ENCODE measurements around the gene SMARCAD1.

The SMARCAD1 gene

DNA sequence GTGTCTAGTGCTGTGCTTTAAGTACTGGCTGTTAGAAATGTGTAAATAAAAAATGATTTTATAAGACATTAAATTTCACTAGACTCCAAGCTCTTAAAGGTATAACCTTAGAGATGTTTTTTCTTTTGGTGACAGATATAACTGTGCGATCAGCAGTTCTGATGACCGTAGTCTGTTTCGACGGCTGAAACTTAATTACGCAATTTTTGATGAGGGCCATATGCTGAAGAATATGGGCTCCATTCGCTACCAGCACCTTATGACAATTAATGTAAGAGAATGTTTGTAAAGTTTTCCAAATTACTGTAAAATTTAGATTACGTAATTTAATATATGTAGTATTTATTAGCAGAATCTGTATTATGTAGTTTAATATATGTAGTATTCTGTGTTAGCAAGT is 68.5 kb downstream of the SMARCAD1 start:
- TF ChIP-seq TAF1 (IDR thresholded peaks at IDR 0.05; ENCODE audit: borderline replicate concordance, insufficient read depth, low read length) (no peak), POLR2AphosphoS5 (IDR thresholded peaks at IDR 0.05; ENCODE audit: low read depth, low read length) (no peak), SIN3A (IDR thresholded peaks at IDR 0.05; ENCODE audit: borderline replicate concordance, insufficient read depth, low read length) (no peak), FOXP2 (optimal IDR thresholded peaks at IDR 0.05; ENCODE audit: borderline replicate concordance, extremely low read depth, extremely low read length, insufficient read depth) (no peak)
- TF ChIP-seq, protein P1, sequence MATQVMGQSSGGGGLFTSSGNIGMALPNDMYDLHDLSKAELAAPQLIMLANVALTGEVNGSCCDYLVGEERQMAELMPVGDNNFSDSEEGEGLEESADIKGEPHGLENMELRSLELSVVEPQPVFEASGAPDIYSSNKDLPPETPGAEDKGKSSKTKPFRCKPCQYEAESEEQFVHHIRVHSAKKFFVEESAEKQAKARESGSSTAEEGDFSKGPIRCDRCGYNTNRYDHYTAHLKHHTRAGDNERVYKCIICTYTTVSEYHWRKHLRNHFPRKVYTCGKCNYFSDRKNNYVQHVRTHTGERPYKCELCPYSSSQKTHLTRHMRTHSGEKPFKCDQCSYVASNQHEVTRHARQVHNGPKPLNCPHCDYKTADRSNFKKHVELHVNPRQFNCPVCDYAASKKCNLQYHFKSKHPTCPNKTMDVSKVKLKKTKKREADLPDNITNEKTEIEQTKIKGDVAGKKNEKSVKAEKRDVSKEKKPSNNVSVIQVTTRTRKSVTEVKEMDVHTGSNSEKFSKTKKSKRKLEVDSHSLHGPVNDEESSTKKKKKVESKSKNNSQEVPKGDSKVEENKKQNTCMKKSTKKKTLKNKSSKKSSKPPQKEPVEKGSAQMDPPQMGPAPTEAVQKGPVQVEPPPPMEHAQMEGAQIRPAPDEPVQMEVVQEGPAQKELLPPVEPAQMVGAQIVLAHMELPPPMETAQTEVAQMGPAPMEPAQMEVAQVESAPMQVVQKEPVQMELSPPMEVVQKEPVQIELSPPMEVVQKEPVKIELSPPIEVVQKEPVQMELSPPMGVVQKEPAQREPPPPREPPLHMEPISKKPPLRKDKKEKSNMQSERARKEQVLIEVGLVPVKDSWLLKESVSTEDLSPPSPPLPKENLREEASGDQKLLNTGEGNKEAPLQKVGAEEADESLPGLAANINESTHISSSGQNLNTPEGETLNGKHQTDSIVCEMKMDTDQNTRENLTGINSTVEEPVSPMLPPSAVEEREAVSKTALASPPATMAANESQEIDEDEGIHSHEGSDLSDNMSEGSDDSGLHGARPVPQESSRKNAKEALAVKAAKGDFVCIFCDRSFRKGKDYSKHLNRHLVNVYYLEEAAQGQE (IDR thresholded peaks at IDR 0.05; ENCODE audit: insufficient read depth in 1 of 2, low read depth in 2 of 2, low read length in 2 of 2) = no peak

DNA sequence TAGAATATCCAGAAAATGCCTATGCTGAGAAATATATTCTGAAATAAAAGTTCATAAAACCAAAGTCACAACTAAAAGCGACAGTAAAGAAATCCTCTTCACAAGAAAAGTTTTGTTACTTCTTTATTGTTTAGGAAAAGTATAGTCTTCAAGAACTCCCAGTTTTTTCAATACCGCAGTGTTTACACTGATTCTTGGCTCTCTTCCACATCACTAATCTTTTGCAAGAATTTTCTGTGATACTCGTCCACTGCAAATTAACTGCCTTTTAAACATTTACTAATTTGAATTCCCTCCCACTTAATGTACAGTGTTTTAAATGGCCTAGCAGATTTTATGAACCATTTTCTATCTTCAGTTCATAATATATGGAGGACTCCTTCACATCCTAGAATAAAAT is 69.9 kb downstream of the SMARCAD1 start:
- no peak for TF ChIP-seq FOXP2 (optimal IDR thresholded peaks at IDR 0.05; ENCODE audit: borderline replicate concordance, extremely low read depth, extremely low read length, insufficient read depth)
- no peak for TF ChIP-seq SIN3A (IDR thresholded peaks at IDR 0.05; ENCODE audit: borderline replicate concordance, insufficient read depth, low read length)
- no peak for TF ChIP-seq POLR2AphosphoS5 (IDR thresholded peaks at IDR 0.05; ENCODE audit: low read depth, low read length)
- TF ChIP-seq TAF1 (IDR thresholded peaks at IDR 0.05; ENCODE audit: borderline replicate concordance, insufficient read depth, low read length) = no peak

DNA sequence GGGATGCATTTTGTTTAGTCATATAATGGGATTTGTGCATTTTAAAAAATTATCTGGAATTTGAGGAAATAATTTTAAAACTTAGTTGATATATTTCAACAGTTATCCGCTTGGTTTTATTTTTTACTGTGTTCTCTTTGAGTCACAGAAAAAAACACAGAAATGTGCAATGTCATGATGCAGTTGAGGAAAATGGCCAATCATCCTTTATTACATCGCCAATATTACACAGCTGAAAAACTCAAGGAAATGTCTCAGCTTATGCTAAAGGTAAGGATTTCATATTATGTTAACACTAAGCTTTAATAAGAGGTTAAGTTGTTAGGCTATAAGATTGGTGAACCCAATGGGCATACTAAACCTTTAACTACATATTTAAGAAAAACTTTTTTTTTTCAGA is 71.1 kb downstream of the SMARCAD1 start:
- TF ChIP-seq, protein P1 (IDR thresholded peaks at IDR 0.05; ENCODE audit: insufficient read depth in 1 of 2, low read depth in 2 of 2, low read length in 2 of 2) = no peak
- TF ChIP-seq TAF1 (IDR thresholded peaks at IDR 0.05; ENCODE audit: borderline replicate concordance, insufficient read depth, low read length) = no peak
- no peak for TF ChIP-seq FOXP2 (optimal IDR thresholded peaks at IDR 0.05; ENCODE audit: borderline replicate concordance, extremely low read depth, extremely low read length, insufficient read depth)
- TF ChIP-seq POLR2AphosphoS5 (IDR thresholded peaks at IDR 0.05; ENCODE audit: low read depth, low read length) = no peak
- no peak for TF ChIP-seq SIN3A (IDR thresholded peaks at IDR 0.05; ENCODE audit: borderline replicate concordance, insufficient read depth, low read length)

DNA sequence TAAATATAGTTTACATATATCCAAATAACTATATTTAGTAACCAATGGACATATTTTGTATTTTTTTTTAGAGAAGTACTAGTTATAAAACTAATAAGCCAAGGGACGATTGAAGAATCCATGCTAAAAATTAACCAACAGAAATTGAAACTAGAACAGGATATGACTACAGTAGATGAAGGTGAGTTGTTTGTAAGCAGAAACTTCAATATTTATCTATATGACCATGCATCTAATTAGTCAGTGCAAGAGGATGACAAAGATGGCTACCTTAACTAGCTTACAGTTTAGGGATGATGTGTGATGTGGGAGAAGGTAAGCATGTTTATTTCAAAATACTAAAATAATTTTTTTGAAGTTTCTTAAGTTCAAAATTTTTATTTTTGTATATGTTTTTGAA is 77.2 kb downstream of the SMARCAD1 start:
- TF ChIP-seq SIN3A (IDR thresholded peaks at IDR 0.05; ENCODE audit: borderline replicate concordance, insufficient read depth, low read length) = no peak
- no peak for TF ChIP-seq FOXP2 (optimal IDR thresholded peaks at IDR 0.05; ENCODE audit: borderline replicate concordance, extremely low read depth, extremely low read length, insufficient read depth)
- TF ChIP-seq TAF1 (IDR thresholded peaks at IDR 0.05; ENCODE audit: borderline replicate concordance, insufficient read depth, low read length) = no peak
- no peak for TF ChIP-seq POLR2AphosphoS5 (IDR thresholded peaks at IDR 0.05; ENCODE audit: low read depth, low read length)
- TF ChIP-seq, protein P1 (IDR thresholded peaks at IDR 0.05; ENCODE audit: insufficient read depth in 1 of 2, low read depth in 2 of 2, low read length in 2 of 2) = no peak

DNA sequence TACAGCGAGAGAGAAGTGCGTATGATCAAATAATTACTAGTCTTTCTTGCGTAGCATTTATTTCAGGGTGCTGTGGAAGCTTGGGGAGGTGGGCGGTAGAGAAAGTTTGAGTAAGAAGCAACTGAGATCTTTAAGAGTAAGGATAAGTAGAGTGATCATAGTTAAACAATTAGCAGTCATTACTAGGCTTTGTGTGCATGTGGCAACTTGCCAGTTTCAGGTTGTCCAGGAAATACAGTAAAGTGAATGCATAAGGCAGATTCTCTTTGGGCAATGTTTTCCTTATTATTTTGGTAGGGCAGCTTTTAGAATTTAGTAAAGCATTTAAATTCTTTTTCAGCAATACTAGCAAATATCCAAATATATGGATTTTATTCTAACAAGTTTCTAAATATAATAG is 78.0 kb downstream of the SMARCAD1 start:
- TF ChIP-seq POLR2AphosphoS5 (IDR thresholded peaks at IDR 0.05; ENCODE audit: low read depth, low read length) (no peak), SIN3A (IDR thresholded peaks at IDR 0.05; ENCODE audit: borderline replicate concordance, insufficient read depth, low read length) (no peak)

DNA sequence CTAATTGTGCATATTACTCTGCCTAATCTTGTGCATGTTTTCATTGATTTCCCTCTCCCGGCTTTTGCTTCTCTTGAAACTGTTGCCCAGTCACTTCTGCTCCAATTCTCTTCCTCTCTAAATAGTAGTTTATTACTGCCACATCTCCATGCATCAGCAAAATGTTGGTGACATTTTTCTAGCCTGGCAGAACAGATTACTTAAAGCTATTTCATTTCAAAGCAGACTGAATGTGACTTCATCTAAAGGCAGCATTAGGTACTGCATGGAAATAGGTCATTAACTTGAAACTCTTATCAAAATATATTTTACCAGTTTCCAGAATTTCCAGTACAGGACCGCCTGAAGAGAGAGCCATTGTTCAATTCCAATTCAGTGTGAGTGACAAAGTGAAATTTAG is 82.6 kb downstream of the SMARCAD1 start:
- no peak for TF ChIP-seq POLR2AphosphoS5 (IDR thresholded peaks at IDR 0.05; ENCODE audit: low read depth, low read length)
- no peak for TF ChIP-seq TAF1 (IDR thresholded peaks at IDR 0.05; ENCODE audit: borderline replicate concordance, insufficient read depth, low read length)
- no peak for TF ChIP-seq FOXP2 (optimal IDR thresholded peaks at IDR 0.05; ENCODE audit: borderline replicate concordance, extremely low read depth, extremely low read length, insufficient read depth)
- TF ChIP-seq, protein P1 (IDR thresholded peaks at IDR 0.05; ENCODE audit: insufficient read depth in 1 of 2, low read depth in 2 of 2, low read length in 2 of 2) = no peak
- no peak for TF ChIP-seq SIN3A (IDR thresholded peaks at IDR 0.05; ENCODE audit: borderline replicate concordance, insufficient read depth, low read length)
